HG02970 (cell line): Measurements from ENCODE around the gene RPS14.
A peak's percentile ranks its signal among the peaks of the same experiment; 100 is the strongest.

Source experiments
- ATAC-seq: cut with Tn5 transposase; IDR thresholded peaks from one replicate; pipeline ENCODE4 v1.9.1; 2021; ENCODE audit warnings: mild to moderate bottlenecking, moderate library complexity, moderate number of reproducible peaks; ENCODE audit not compliant: unreplicated experiment, low FRiP score

RPS14 gene

GRCh38 chr5:150449517-150450339, at the start of gene RPS14:
RPS14 (minus strand) TSS chr5:150449739; CDS start chr5:150447733, 2,006 bp downstream.
- ATAC-seq = peak; percentile 86

- no peak for ATAC-seq
Observed at GRCh38 chr5:150498971-150499370, 49.4 kb upstream of the RPS14 start.

- ATAC-seq = no peak
Observed at GRCh38 chr5:150498501-150498900, 49.0 kb upstream of the RPS14 start.

GRCh38 chr5:150497989-150498317, 48.4 kb upstream of the RPS14 start:
- no peak for ATAC-seq

- no peak for ATAC-seq
Observed at GRCh38 chr5:150497274-150497988, 47.9 kb upstream of the RPS14 start.

- no peak for ATAC-seq
Observed at GRCh38 chr5:150496534-150496933, 47.0 kb upstream of the RPS14 start.

- ATAC-seq = no peak
Observed at GRCh38 chr5:150496098-150496497, 46.6 kb upstream of the RPS14 start.

- ATAC-seq = no peak
Observed at GRCh38 chr5:150492621-150493020, 43.1 kb upstream of the RPS14 start.

- ATAC-seq = no peak
Observed at GRCh38 chr5:150491876-150492275, 42.3 kb upstream of the RPS14 start.

GRCh38 chr5:150490754-150491153, 41.2 kb upstream of the RPS14 start:
- ATAC-seq = no peak

GRCh38 chr5:150490296-150490669, 40.7 kb upstream of the RPS14 start:
- ATAC-seq = no peak

- peak; percentile 70 for ATAC-seq
Observed at GRCh38 chr5:150489360-150490295, 40.1 kb upstream of the RPS14 start.

- no peak for ATAC-seq
Observed at GRCh38 chr5:150488519-150489359, 39.2 kb upstream of the RPS14 start.

GRCh38 chr5:150487199-150488061, 37.9 kb upstream of the RPS14 start:
- no peak for ATAC-seq

GRCh38 chr5:150486402-150487198, 37.1 kb upstream of the RPS14 start:
- ATAC-seq = no peak

GRCh38 chr5:150485693-150486401, 36.3 kb upstream of the RPS14 start:
- ATAC-seq = no peak

GRCh38 chr5:150484964-150485692, 35.6 kb upstream of the RPS14 start:
- no peak for ATAC-seq
